Psoas muscle (tissue), 8 donors: ENCODE data around the gene THEMIS. TPM values are rescaled to one million over a fixed set of nuclear protein-coding genes. Genes with fewer than 3 reads are reported as not detected.

Experiments
- ATAC-seq, 4 donors: fragments of 200-7000 bp; cut with Tn5 transposase; one replicate each; pipeline ENCODE4 v1.9.1; 2020; ENCODE audit warnings: moderate library complexity in 3 of 4, mild to moderate bottlenecking in 2 of 4
- DNase-seq, 2 donors: peaks; one replicate each; pipeline ENCODE4 v3.0.0-alpha.2; 2020
- H3K27ac ChIP-seq: fragments of 200-600 bp; one replicate; pipeline ENCODE4 v1.8.0; 2022
- H3K27me3 ChIP-seq, 3 donors: fragments of 200-600 bp in 1 of 3; one replicate each; pipeline versions ENCODE4 v1.6.1 to v1.8.0; 2013 to 2022; ENCODE audit warnings: low read length in 2 of 3, mild to moderate bottlenecking in 2 of 3, moderate library complexity in 1 of 3; ENCODE audit not compliant: insufficient read depth in 3 of 3
- H3K36me3 ChIP-seq, 2 donors: fragments of 200-600 bp in 1 of 2; one replicate each; pipeline versions ENCODE4 v1.6.1 to v1.8.0; 2013 to 2022; ENCODE audit warnings: low read depth in 1 of 2, mild to moderate bottlenecking in 1 of 2, moderate library complexity in 1 of 2; ENCODE audit not compliant: insufficient read depth in 1 of 2
- H3K4me1 ChIP-seq: fragments of 200-600 bp; one replicate; pipeline ENCODE4 v1.8.0; 2022
- H3K4me3 ChIP-seq: fragments of 200-600 bp; one replicate; pipeline ENCODE4 v1.8.0; 2022; ENCODE audit warnings: mild to moderate bottlenecking
- H3K9me3 ChIP-seq: fragments of 200-600 bp; one replicate; pipeline ENCODE4 v1.8.0; 2022
- CTCF ChIP-seq: fragments of 200-600 bp; IDR thresholded peaks from one replicate; pipeline ENCODE4 v1.8.0; 2022; ENCODE audit warnings: antibody characterized with exemption
- WGBS, 3 donors: extraction: QIAGEN DNeasy Blood & Tissue Kit; methylation state at CpG; one replicate each; pipeline versions ENCODE4 v1.1.6 to v1.1.7; 2013; 5-methylcytosine and 5-hydroxymethylcytosine counted together
- intact Hi-C, 2 donors: fragments of 100-400 bp; cut with DNase I; formaldehyde crosslinking; loops; one replicate each; pipeline versions ENCODE4 v1.11.0 to v1.14.2; 2022
- polyA plus RNA-seq, 3 donors: library from polyadenylated mRNA; stranded (reverse); fragments of 200-250 nt; gene quantifications; one replicate each; pipeline ENCODE4 v1.2.3, GENCODE V29; 2013
- total RNA-seq, 4 donors: library from RNA; stranded (reverse); fragmentation: NEBNext Ultra II Directional in 2 of 4; extraction: Animal tissue kit (Norgen Biotek cat#: 25700) in 2 of 4; gene quantifications; one replicate each; pipeline versions ENCODE4 v1.2.1 to v1.2.4, GENCODE V29; 2021 to 2023
- donor health status: healthy with polysubstance abuse.
- donor health status: DM: no; HTN: no; CAD: no; lungs with moderate emphysema.
- donor health status: Bipolar disorder and iron deficiency.
- donor health status: healthy.
- donor health status: DM: yes; HTN: yes; CAD: no.
- donor health status: DM: no; HTN: no; CAD: no.
- donor health status: DM: no; HTN: no; CAD: no.
- donor health status: DM: yes; HTN: yes; CAD: no.

Gene THEMIS
- total and polyA plus RNA-seq, 7 donors, result 0.04 to 0.61 (median 0.17) TPM; not detected in 3

DNA sequence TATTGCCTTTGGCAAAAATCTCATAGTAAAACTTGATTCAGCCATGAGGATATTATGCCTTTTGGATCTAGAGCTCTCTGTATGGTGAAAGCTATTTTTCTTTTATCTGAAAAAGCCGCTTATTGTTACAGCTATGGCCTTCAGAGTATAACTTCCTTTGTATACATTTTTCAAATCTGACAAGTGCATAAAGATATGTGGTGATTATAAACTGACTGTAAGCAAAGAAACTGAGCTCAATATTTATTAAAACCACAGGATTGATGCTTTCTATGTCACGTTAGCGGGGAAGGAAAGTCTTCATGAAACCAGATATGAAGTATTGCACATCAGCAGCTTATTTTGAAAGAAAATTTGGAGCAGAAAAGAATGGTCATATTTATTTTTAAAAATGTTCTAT is 151.8 kb downstream of the THEMIS start:
- DNase-seq (no peak), ATAC-seq (no peak)
- Histone ChIP-seq H3K9me3 (no peaks in the 10 kb centered on the region), H3K4me1 (no peaks in the 10 kb centered on the region), H3K27ac (no peak overlapping the region), H3K4me3 (no peak overlapping the region), H3K27me3 (no peaks in the 10 kb centered on the region), H3K36me3 (no peaks in the 10 kb centered on the region)
- intact Hi-C loops, result loop anchor here in 1 of 2 donors (10.0 kb wide), 1 partner anchor 976 kb away; no protein-coding TSS in a partner anchor
- TF ChIP-seq CTCF, result no peak
- 87 to 90% (median 89%) methylated on average over 3 of the region's 3 CpGs for WGBS, 3 donors

DNA sequence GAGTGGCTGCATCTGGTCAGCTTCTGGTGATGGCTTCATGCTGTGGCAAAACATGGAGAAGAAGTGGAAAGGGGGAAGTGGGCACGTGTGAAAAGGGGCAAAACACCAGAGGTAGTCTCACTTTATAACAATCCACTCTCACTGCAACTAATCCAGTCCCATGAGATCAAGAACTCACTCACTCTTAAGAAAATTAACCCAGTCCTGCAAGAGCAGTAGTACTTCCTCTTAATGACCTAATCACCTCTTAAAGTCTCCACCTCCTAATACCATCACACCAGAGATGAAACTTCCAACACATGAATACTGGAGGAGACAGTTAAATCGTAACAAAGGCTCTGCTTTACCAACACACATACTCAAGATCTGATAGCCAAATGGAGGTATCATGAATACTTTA is 152.6 kb downstream of the THEMIS start:
- ATAC-seq, result no peak
- no peak for TF ChIP-seq CTCF
- Histone ChIP-seq H3K27me3 (no peaks in the 10 kb centered on the region), H3K4me3 (no peak overlapping the region), H3K9me3 (no peaks in the 10 kb centered on the region), H3K27ac (no peak overlapping the region), H3K36me3 (no peaks in the 10 kb centered on the region), H3K4me1 (no peaks in the 10 kb centered on the region)
- intact Hi-C loops, result loop anchor here in 1 of 2 donors (10.0 kb wide), 1 partner anchor 977 kb away; no protein-coding TSS in a partner anchor
- no peak for DNase-seq
- 41 to 50% (median 43%) methylated on average over 2 of the region's 2 CpGs for WGBS, 3 donors

DNA sequence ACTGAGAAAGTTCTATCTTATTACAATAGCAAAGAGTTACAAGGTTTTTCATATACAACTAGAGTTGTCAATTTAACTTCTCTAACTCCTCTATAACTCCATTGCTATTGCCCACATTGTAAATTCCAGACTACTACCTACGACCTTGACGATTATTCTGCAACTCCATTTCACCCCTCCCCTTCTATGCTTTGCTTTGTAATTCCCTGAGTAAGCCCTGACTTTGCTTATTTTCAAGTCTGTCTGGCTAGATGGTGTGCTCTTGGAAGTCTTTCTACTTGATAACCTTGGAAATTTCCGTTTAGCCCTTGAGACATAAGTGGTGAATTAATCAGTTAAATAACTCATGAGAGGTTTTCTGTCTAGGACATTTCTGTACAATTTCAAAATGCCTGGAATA is 162.4 kb downstream of the THEMIS start:
- Histone ChIP-seq H3K9me3 (no peaks in the 10 kb centered on the region), H3K4me1 (no peaks in the 10 kb centered on the region), H3K36me3 (no peaks in the 10 kb centered on the region), H3K4me3 (no peak overlapping the region), H3K27me3 (peaks cover 0 to 2% (median 0%) of the 10 kb centered on the region in 3 donors), H3K27ac (no peak overlapping the region)
- intact Hi-C loops, result loop anchor here (5.0 to 10.0 kb wide), 3 partner anchors 814 to 1506 kb away; no protein-coding TSS in a partner anchor
- no peak for DNase-seq
- no peak for TF ChIP-seq CTCF
- ATAC-seq, result no peak
- 76 to 81% (median 77%) methylated on average over 3 of the region's 3 CpGs for WGBS, 3 donors

DNA sequence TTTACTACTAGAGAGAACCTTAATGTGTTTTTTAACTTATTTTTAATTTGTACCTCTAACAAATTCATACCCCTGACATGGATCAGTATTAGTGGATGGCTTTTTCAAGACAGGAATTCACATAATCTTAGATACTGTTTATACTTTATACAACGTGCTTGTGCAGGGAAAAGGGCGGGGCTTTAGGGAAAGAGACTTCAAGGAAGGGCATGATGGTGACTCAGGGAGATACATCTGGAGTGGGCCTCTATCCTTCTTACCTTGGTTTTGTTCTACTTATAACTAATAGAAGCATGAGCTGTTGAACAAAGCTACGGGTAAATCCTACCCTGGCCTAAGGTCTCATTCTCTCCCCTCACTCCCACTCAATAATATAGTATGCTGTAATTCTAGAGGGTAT is 163.1 kb downstream of the THEMIS start:
- Histone ChIP-seq H3K4me3 (no peak overlapping the region), H3K9me3 (no peaks in the 10 kb centered on the region), H3K27me3 (peaks cover 0 to 2% (median 0%) of the 10 kb centered on the region in 3 donors), H3K27ac (no peak overlapping the region), H3K36me3 (no peaks in the 10 kb centered on the region), H3K4me1 (no peaks in the 10 kb centered on the region)
- ATAC-seq, result no peak
- WGBS, 3 donors, result 76 to 77% (median 77%) methylated on average over 3 of the region's 3 CpGs
- no peak for TF ChIP-seq CTCF
- intact Hi-C loops, result loop anchor here (5.0 to 10.0 kb wide), 3 partner anchors 815 to 1507 kb away; no protein-coding TSS in a partner anchor
- DNase-seq, result no peak

DNA sequence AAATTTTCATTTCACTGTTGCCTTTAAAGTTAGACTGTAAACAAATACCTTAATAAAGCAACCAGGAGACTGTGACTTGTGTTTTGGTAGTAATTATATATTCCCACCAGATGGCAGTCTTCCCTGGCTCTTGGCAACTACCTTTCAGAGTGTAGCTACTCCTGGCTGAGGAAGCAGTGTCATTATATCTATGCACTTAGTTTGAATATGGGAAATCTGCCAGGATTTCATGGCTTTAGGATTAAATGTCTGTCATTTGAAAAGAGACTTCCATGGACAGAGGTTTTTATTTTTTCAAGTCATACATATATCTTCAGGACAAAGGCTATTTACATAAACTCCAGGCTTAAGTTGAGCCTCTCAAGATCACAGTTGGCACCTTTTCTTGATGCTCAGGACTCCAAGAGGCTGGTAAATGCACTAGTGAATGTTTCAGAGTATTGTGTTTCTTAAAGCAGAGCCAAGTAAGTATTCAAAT is 163.8 kb downstream of the THEMIS start:
- Histone ChIP-seq H3K9me3 (no peaks in the 10 kb centered on the region), H3K4me3 (no peak overlapping the region), H3K4me1 (no peaks in the 10 kb centered on the region), H3K36me3 (no peaks in the 10 kb centered on the region), H3K27me3 (peaks cover 0 to 2% (median 0%) of the 10 kb centered on the region in 3 donors), H3K27ac (no peak overlapping the region)
- peak; percentile 67 for TF ChIP-seq CTCF
- ATAC-seq (peak; percentile 63 to 94 (median 78)), DNase-seq (no peak)
- intact Hi-C loops, result loop anchor here (5.0 to 10.0 kb wide), 3 partner anchors 815 to 1508 kb away; no protein-coding TSS in a partner anchor
